T1000 (cell line): ENCODE results near the gene SMIM14.
"Not testable (repeated sequence)": the region's sequence is repeated elsewhere in the genome, so short reads cannot be mapped to it uniquely, and the experiment has no call there.

ENCODE experiments used
- DNase-seq: peaks from one replicate; lab custom pipeline; 2025; ENCODE audit warnings: mixed read lengths; lab: John Stamatoyannopoulos, UW

Gene SMIM14

GRCh38 chr4:39530682-39531081, 108.0 kb downstream of the SMIM14 start:
- no peak for DNase-seq

- DNase-seq: no peak
These were observed 109.1 kb downstream of the SMIM14 start for GRCh38 chr4:39529534-39529933.

GRCh38 chr4:39528061-39528465, 110.6 kb downstream of the SMIM14 start:
- DNase-seq: no peak

GRCh38 chr4:39527296-39528060, 111.2 kb downstream of the SMIM14 start, which contains the start of gene UGDH:
TSS of gene UGDH (minus strand) at chr4:39527439. CDS start at chr4:39521512, 5,927 bp downstream.
- peak; percentile 98 for DNase-seq

- DNase-seq: no peak
These were observed 111.8 kb downstream of the SMIM14 start for GRCh38 chr4:39526765-39527295.

GRCh38 chr4:39525822-39526690, 112.6 kb downstream of the SMIM14 start:
- DNase-seq: no peak

GRCh38 chr4:39524161-39524957, 114.3 kb downstream of the SMIM14 start:
- no peak for DNase-seq

- no peak for DNase-seq
These were observed 116.6 kb downstream of the SMIM14 start for GRCh38 chr4:39522068-39522467.

GRCh38 chr4:39521253-39521919, 117.3 kb downstream of the SMIM14 start:
- DNase-seq: no peak

- DNase-seq: no peak
These were observed 120.2 kb downstream of the SMIM14 start for GRCh38 chr4:39518484-39518883.

- DNase-seq: no peak
These were observed 122.2 kb downstream of the SMIM14 start for GRCh38 chr4:39516407-39516966.

- DNase-seq: not testable (repeated sequence)
These were observed 122.8 kb downstream of the SMIM14 start for GRCh38 chr4:39515669-39516401.

GRCh38 chr4:39514888-39515401, 123.7 kb downstream of the SMIM14 start:
- DNase-seq: no peak

- not testable (repeated sequence) for DNase-seq
These were observed 124.4 kb downstream of the SMIM14 start for GRCh38 chr4:39514266-39514665.

- no peak for DNase-seq
These were observed 128.2 kb downstream of the SMIM14 start for GRCh38 chr4:39510348-39510929.

- no peak for DNase-seq
These were observed 133.1 kb downstream of the SMIM14 start for GRCh38 chr4:39505581-39505980.

- no peak for DNase-seq
These were observed 134.1 kb downstream of the SMIM14 start for GRCh38 chr4:39504538-39504937.

- DNase-seq: not testable (repeated sequence)
These were observed 136.0 kb downstream of the SMIM14 start for GRCh38 chr4:39502664-39503035.

GRCh38 chr4:39502019-39502663, 136.5 kb downstream of the SMIM14 start:
- no peak for DNase-seq
